Ovary (tissue), 9 donors: ENCODE data around the gene PAQR5. TPM values are rescaled to one million over a fixed set of nuclear protein-coding genes. Genes with fewer than 3 reads are reported as not detected.

Experiments
- DNase-seq, 5 donors: peaks; one replicate each; pipeline ENCODE4 v3.0.0-alpha.2; 2019 to 2020
- H3K27ac ChIP-seq, 2 donors: fragments of 200-600 bp; one replicate each; pipeline versions ENCODE4 v1.5.1 to v1.8.0; 2019 to 2022
- H3K27me3 ChIP-seq: fragments of 200-600 bp; one replicate; pipeline ENCODE4 v1.8.0; 2022
- H3K36me3 ChIP-seq: fragments of 200-600 bp; sonication (generic); one replicate; pipeline ENCODE4 v1.5.1; 2019
- H3K4me1 ChIP-seq: one replicate; pipeline ENCODE4 v1.8.1; 2013; ENCODE audit warnings: mild to moderate bottlenecking, moderate library complexity; ENCODE audit not compliant: insufficient read depth
- H3K4me3 ChIP-seq: fragments of 200-600 bp; sonication (generic); one replicate; pipeline ENCODE4 v1.5.1; 2017
- H3K9me3 ChIP-seq, 2 donors: fragments of 200-600 bp in 1 of 2; sonication (generic) in 1 of 2; one replicate each; pipeline versions ENCODE4 v1.5.1 to v1.8.1; 2013 to 2019; ENCODE audit warnings: mild to moderate bottlenecking in 1 of 2, moderate library complexity in 1 of 2
- CTCF ChIP-seq, 3 donors: fragments of 450-650 bp in 2 of 3; fragments of 200-600 bp in 1 of 3; IDR thresholded peaks; one replicate each; pipeline versions ENCODE4 v1.5.1 to v1.8.0; 2016 to 2022; ENCODE audit warnings: antibody characterized with exemption in 3 of 3, mild to moderate bottlenecking in 1 of 3
- EP300 ChIP-seq: sonication (generic); formaldehyde crosslinking; IDR thresholded peaks from one replicate; pipeline ENCODE4 v1.6.1; 2017; ENCODE audit warnings: antibody characterized with exemption
- POLR2A ChIP-seq: fragments of 450-650 bp; IDR thresholded peaks from one replicate; pipeline ENCODE4 v1.6.1; 2017; ENCODE audit warnings: antibody characterized with exemption, mild to moderate bottlenecking, moderate library complexity
- WGBS, 3 donors: extraction: QIAGEN DNeasy Blood & Tissue Kit in 1 of 3; methylation state at CpG; one replicate each; pipeline versions ENCODE4 v1.1.5 to v1.1.7; 2013 to 2017; 5-methylcytosine and 5-hydroxymethylcytosine counted together
- intact Hi-C, 4 donors: fragments of 100-400 bp; cut with DNase I; formaldehyde crosslinking; loops; one replicate each; pipeline versions ENCODE4 v1.11.0 to v1.15.1; 2022 to 2023
- polyA plus RNA-seq, 2 donors: library from polyadenylated mRNA; stranded (reverse); fragments of 200-250 nt in 1 of 2; fragments of 350-450 nt in 1 of 2; fragmentation: Illumina TruSeq in 1 of 2; extraction: RNeasy Lipid Tissue Mini Kit (QIAGEN cat#74804) in 1 of 2; gene quantifications; one replicate each; pipeline ENCODE4 v1.2.3, GENCODE V29; 2013 to 2014
- total RNA-seq, 7 donors: library from RNA; depleted of rRNA in 2 of 7; stranded (reverse); fragments of >200 nt in 2 of 7; fragmentation: NEBNext Ultra II Directional in 3 of 7; extraction: Animal tissue kit (Norgen Biotek cat#: 25700) in 3 of 7; gene quantifications; one replicate each; pipeline versions ENCODE4 v1.1.0 to v1.2.4, GENCODE V29; 2016 to 2023
- donor health status: DM: no; HTN: no; CAD: no; lungs with moderate emphysema.
- donor health status: DM: no; HTN: no; CAD: no.
- donor health status: Bipolar disorder and iron deficiency.
- donor health status: DM: yes; HTN: yes; CAD: no.
- donor health status: DM: no; HTN: no; CAD: no.
- donor health status: DM: yes; HTN: yes; CAD: no.

PAQR5 gene
- total and polyA plus RNA-seq, 9 donors, result 0.12 to 2.4 (median 0.66) TPM

- Histone ChIP-seq H3K4me3 (no peak overlapping the region), H3K9me3 (no peaks in the 10 kb centered on the region), H3K27ac (no peak overlapping the region), H3K27me3 (no peaks in the 10 kb centered on the region), H3K4me1 (no peaks in the 10 kb centered on the region), H3K36me3 (no peaks in the 10 kb centered on the region)
- DNase-seq, result no peak
- intact Hi-C loops, result no loop called here
- TF ChIP-seq CTCF (IDR thresholded peaks at IDR 0.05) (no peak), POLR2A (no peak), EP300 (no peak)
These were observed 122.8 kb downstream of the PAQR5 start for GRCh38 chr15:69421498-69421897.

- DNase-seq, result no peak
- Histone ChIP-seq H3K36me3 (no peaks in the 10 kb centered on the region), H3K27ac (no peak overlapping the region), H3K9me3 (no peaks in the 10 kb centered on the region), H3K4me3 (no peak overlapping the region), H3K27me3 (no peaks in the 10 kb centered on the region), H3K4me1 (no peaks in the 10 kb centered on the region)
- 85 to 93% (median 87%) methylated on average over 4 of the region's 4 CpGs for WGBS, 3 donors
- TF ChIP-seq CTCF (IDR thresholded peaks at IDR 0.05) (no peak), EP300 (no peak), POLR2A (no peak)
- intact Hi-C loops, result no loop called here
These were observed 123.7 kb downstream of the PAQR5 start for GRCh38 chr15:69422336-69422895.

- Histone ChIP-seq H3K4me1 (no peaks in the 10 kb centered on the region), H3K4me3 (no peak overlapping the region), H3K27me3 (no peaks in the 10 kb centered on the region), H3K36me3 (no peaks in the 10 kb centered on the region), H3K27ac (no peak overlapping the region), H3K9me3 (no peaks in the 10 kb centered on the region)
- intact Hi-C loops, result no loop called here
- no peak for DNase-seq
- TF ChIP-seq POLR2A (no peak), CTCF (IDR thresholded peaks at IDR 0.05) (no peak)
- 36 to 50% (median 38%) methylated on average over 2 of the region's 2 CpGs for WGBS, 3 donors
These were observed 125.3 kb downstream of the PAQR5 start for GRCh38 chr15:69424001-69424400.

- WGBS, 3 donors, result 92 to 100% (median 98%) methylated on average over 1 of the region's 1 CpG
- intact Hi-C loops, result no loop called here
- no peak overlapping the region for H3K4me3 ChIP-seq
These were observed 126.2 kb downstream of the PAQR5 start for GRCh38 chr15:69424748-69425413.

More at GRCh38 chr15:69424748-69425413, 126.2 kb downstream of the PAQR5 start:
- Histone ChIP-seq H3K36me3 (no peaks in the 10 kb centered on the region), H3K27ac (no peak overlapping the region), H3K4me1 (no peaks in the 10 kb centered on the region), H3K27me3 (no peaks in the 10 kb centered on the region), H3K9me3 (no peaks in the 10 kb centered on the region)
- DNase-seq, result no peak
- no peak for TF ChIP-seq POLR2A
- no peak for TF ChIP-seq EP300
- TF ChIP-seq CTCF (IDR thresholded peaks at IDR 0.05), result no peak
